Keratinocyte (primary cell): ENCODE data around the gene MYO1E. TPM values are rescaled to one million over a fixed set of nuclear protein-coding genes. Genes with fewer than 3 reads are reported as not detected.

Experiments used
- DNase-seq: peaks from one replicate; pipeline ENCODE4 v3.0.0-alpha.2; 2011; ENCODE audit warnings: low read depth, missing footprints, low spot score
- FAIRE-seq: peaks from 2 replicates; lab custom pipeline; 2011; peaks lifted over from hg19 to GRCh38; lab: Jason Lieb, UNC
- H2AFZ ChIP-seq: 2 replicates; pipeline ENCODE4 v1.6.0; 2012; ENCODE audit warnings: low read length, control low read depth, inconsistent platforms; ENCODE audit not compliant: control insufficient read depth
- H3K27ac ChIP-seq: 2 replicates; pipeline ENCODE4 v1.5.1; 2011; ENCODE audit warnings: low read length; ENCODE audit not compliant: control insufficient read depth, insufficient read depth
- H3K27me3 ChIP-seq: 3 replicates; pipeline ENCODE4 v1.6.0; 2011; ENCODE audit warnings: low read length; ENCODE audit not compliant: control insufficient read depth, insufficient read depth; ENCODE audit errors: extremely low read depth
- H3K36me3 ChIP-seq, 2 experiments: 2 replicates in 1 of 2; 3 replicates in 1 of 2; pipeline ENCODE4 v1.5.1; 2011; ENCODE audit warnings: low read length in 2 of 2, mild to moderate bottlenecking in 1 of 2; ENCODE audit not compliant: control insufficient read depth in 2 of 2, insufficient read depth in 2 of 2; ENCODE audit errors: extremely low read depth in 1 of 2
- H3K4me1 ChIP-seq: 3 replicates; pipeline ENCODE4 v1.5.1; 2011; ENCODE audit warnings: low read length; ENCODE audit not compliant: control insufficient read depth, insufficient read depth; ENCODE audit errors: extremely low read depth
- H3K4me2 ChIP-seq: 3 replicates; pipeline ENCODE4 v1.6.0; 2011; ENCODE audit warnings: low read depth, low read length; ENCODE audit not compliant: control insufficient read depth, insufficient read depth; ENCODE audit errors: extremely low read depth
- H3K4me3 ChIP-seq, 3 experiments: fragments of 200-600 bp in 1 of 3; sonication (generic) in 1 of 3; 2 replicates in 2 of 3; 3 replicates in 1 of 3; pipeline ENCODE4 v1.5.1; 2011 to 2016; ENCODE audit warnings: low read length in 3 of 3, mild to moderate bottlenecking in 3 of 3, control low read depth in 2 of 3, inconsistent platforms in 1 of 3, low read depth in 1 of 3, mixed read lengths in 1 of 3, mixed run types in 1 of 3, moderate library complexity in 1 of 3; ENCODE audit not compliant: control insufficient read depth in 2 of 3, insufficient read depth in 2 of 3; ENCODE audit errors: extremely low read depth in 1 of 3
- H3K79me2 ChIP-seq: 2 replicates; pipeline ENCODE4 v1.6.0; 2012; ENCODE audit warnings: low read length; ENCODE audit not compliant: control insufficient read depth, insufficient read depth
- H3K9ac ChIP-seq: 3 replicates; pipeline ENCODE4 v1.6.0; 2011; ENCODE audit warnings: low read length; ENCODE audit not compliant: control insufficient read depth, insufficient read depth; ENCODE audit errors: extremely low read depth
- H3K9me1 ChIP-seq: 3 replicates; pipeline ENCODE4 v1.6.0; 2011; ENCODE audit warnings: low read length; ENCODE audit not compliant: control insufficient read depth, insufficient read depth; ENCODE audit errors: extremely low read depth
- H3K9me3 ChIP-seq: 2 replicates; pipeline ENCODE4 v1.5.1; 2012; ENCODE audit warnings: low read depth, low read length; ENCODE audit not compliant: control insufficient read depth
- H4K20me1 ChIP-seq: 3 replicates; pipeline ENCODE4 v1.6.0; 2011; ENCODE audit warnings: low read length; ENCODE audit not compliant: control insufficient read depth, insufficient read depth; ENCODE audit errors: extremely low read depth
- EZH2 ChIP-seq: IDR thresholded peaks from one replicate; pipeline ENCODE4 v1.6.1; 2012; ENCODE audit warnings: inconsistent platforms, mild to moderate bottlenecking, low read length, moderate library complexity
- dilution Hi-C: fragments of 300-500 bp; cut with MboI; formaldehyde crosslinking; loops from one replicate; pipeline ENCODE4 v1.7.0; 2020; ENCODE audit warnings: low sequenced_read_pairs; ENCODE audit not compliant: extremely low pct_ligation_motif_present
- polyA plus RNA-seq, 5 experiments: library from polyadenylated mRNA; depleted of rRNA in 3 of 5; stranded (reverse) in 3 of 5; stranded (forward) in 1 of 5; unstranded in 1 of 5; fragments of >200 nt; gene quantifications; 1 replicate in 1 of 5; 2 replicates in 3 of 5; 3 replicates in 1 of 5; pipeline versions ENCODE4 v1.2.1 to v1.2.3, GENCODE V29; 2011 to 2012; ENCODE audit warnings: missing spikeins in 2 of 5, low read depth in 1 of 5, low replicate concordance in 1 of 5
- TF ChIP-seq, protein P1 (sequence below), 3 experiments: IDR thresholded peaks in 1 of 3; conservative IDR thresholded peaks in 1 of 3; optimal IDR thresholded peaks in 1 of 3; 2 replicates in 2 of 3; 3 replicates in 1 of 3; pipeline versions ENCODE3 to v1.5.1; 2011; ENCODE audit warnings: low read length in 3 of 3, mild to moderate bottlenecking in 3 of 3, moderate library complexity in 2 of 3, control low read depth in 1 of 3, inconsistent platforms in 1 of 3; ENCODE audit not compliant: insufficient read depth in 2 of 3; ENCODE audit errors: extremely low read depth in 1 of 3

The MYO1E gene
- polyA plus RNA-seq, 1 donor (not counting 4 experiments of a cell fraction or from before 2014, with no cell fraction given): 213 TPM

DNA sequence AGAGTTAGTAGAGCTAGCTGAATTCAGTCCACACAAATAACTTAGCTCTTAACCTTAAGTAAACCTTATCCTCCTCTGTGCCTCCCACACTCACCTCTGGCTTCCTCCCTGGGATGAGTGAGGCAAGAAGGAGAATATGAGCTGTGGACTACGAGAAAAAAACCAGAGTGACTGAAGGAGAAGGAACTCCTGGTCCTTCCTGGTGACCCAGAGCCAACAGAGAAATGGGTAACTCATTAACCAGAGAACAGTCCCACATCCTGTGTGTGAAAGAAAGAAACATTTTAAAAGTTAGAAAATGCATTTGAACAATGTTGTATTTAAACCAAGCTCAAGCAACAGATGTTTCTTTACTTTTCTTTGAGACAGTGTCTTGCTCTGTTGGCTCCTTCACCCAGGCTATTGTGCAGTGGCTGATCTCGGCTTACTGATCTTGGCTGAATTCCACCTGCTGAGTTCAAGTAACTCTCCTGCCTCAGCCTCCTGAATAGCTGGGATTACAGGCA is 37.8 kb upstream of the MYO1E start:
- FAIRE-seq: no peak
- H3K9me1 ChIP-seq: no peaks in the 10 kb centered on the region
- dilution Hi-C loops: no loop called here

DNA sequence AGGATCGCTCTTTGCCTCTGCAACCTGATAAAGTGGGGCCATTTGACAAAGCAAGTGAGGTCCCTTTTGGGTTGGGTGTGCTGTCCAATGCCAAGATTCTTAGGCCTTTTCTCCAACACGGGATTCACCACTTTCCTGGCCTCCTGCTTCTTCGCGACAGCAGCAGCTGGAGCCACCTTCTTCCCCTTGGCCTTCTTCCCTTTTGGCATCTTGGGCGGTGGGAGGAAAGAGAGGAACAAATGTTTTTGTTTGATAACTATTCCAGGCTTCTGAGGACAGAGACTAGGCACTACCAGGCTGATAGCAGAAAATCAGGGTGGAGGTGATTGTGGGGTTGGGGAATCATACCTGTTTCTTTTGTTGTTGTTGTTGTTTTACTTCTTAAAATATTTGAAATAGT is 35.3 kb upstream of the MYO1E start:
- TF ChIP-seq, protein P1, sequence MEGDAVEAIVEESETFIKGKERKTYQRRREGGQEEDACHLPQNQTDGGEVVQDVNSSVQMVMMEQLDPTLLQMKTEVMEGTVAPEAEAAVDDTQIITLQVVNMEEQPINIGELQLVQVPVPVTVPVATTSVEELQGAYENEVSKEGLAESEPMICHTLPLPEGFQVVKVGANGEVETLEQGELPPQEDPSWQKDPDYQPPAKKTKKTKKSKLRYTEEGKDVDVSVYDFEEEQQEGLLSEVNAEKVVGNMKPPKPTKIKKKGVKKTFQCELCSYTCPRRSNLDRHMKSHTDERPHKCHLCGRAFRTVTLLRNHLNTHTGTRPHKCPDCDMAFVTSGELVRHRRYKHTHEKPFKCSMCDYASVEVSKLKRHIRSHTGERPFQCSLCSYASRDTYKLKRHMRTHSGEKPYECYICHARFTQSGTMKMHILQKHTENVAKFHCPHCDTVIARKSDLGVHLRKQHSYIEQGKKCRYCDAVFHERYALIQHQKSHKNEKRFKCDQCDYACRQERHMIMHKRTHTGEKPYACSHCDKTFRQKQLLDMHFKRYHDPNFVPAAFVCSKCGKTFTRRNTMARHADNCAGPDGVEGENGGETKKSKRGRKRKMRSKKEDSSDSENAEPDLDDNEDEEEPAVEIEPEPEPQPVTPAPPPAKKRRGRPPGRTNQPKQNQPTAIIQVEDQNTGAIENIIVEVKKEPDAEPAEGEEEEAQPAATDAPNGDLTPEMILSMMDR (optimal IDR thresholded peaks at IDR 0.05 in 1 of 3, IDR thresholded peaks at IDR 0.05 in 1 of 3, conservative IDR thresholded peaks at IDR 0.05 in 1 of 3; ENCODE audit: extremely low read depth in 1 of 3, insufficient read depth in 2 of 3, low read length in 3 of 3): no peak
- no peak for TF ChIP-seq EZH2
- H3K9me1 ChIP-seq: no peaks in the 10 kb centered on the region
- H3K79me2 ChIP-seq: no peaks in the 10 kb centered on the region
- no peaks in the 10 kb centered on the region for H4K20me1 ChIP-seq
- H3K27ac ChIP-seq: no peak overlapping the region
- H2AFZ ChIP-seq: no peak overlapping the region
- no peaks in the 10 kb centered on the region for H3K27me3 ChIP-seq
- no peaks in the 10 kb centered on the region for H3K9me3 ChIP-seq
- H3K4me3 ChIP-seq: no peak overlapping the region
- no peak overlapping the region for H3K9ac ChIP-seq
- no peaks in the 10 kb centered on the region for H3K36me3 ChIP-seq
- no peak overlapping the region for H3K4me2 ChIP-seq
- no peaks in the 10 kb centered on the region for H3K4me1 ChIP-seq
- DNase-seq (no peak), FAIRE-seq (no peak)
- dilution Hi-C loops: no loop called here

More for the DNA sequence above, 37.8 kb upstream of the MYO1E start:
- Histone ChIP-seq H3K4me1 (no peaks in the 10 kb centered on the region), H3K9ac (no peak overlapping the region), H4K20me1 (no peaks in the 10 kb centered on the region), H3K4me2 (no peak overlapping the region), H3K27ac (no peak overlapping the region), H3K36me3 (no peaks in the 10 kb centered on the region), H3K9me3 (no peaks in the 10 kb centered on the region), H3K4me3 (no peak overlapping the region), H2AFZ (no peak overlapping the region), H3K79me2 (no peaks in the 10 kb centered on the region), H3K27me3 (no peaks in the 10 kb centered on the region)
- DNase-seq: no peak
- TF ChIP-seq, protein P1 (optimal IDR thresholded peaks at IDR 0.05 in 1 of 3, IDR thresholded peaks at IDR 0.05 in 1 of 3, conservative IDR thresholded peaks at IDR 0.05 in 1 of 3; ENCODE audit: extremely low read depth in 1 of 3, insufficient read depth in 2 of 3, low read length in 3 of 3): no peak
- TF ChIP-seq EZH2: no peak
